GM21576 (cell line): ENCODE measurements around the gene IRF2.

Experiments
- ATAC-seq: cut with Tn5 transposase; IDR thresholded peaks from one replicate; pipeline ENCODE4 v1.9.1; 2021; ENCODE audit warnings: mild to moderate bottlenecking, moderate library complexity; ENCODE audit not compliant: unreplicated experiment

The IRF2 gene

GRCh38 chr4:184474263-184475095 is at the start of gene IRF2:
Gene IRF2 (minus strand): TSS chr4:184474550. CDS start chr4:184429064, 45,486 bp downstream.
- peak; percentile 55 for ATAC-seq

- no peak for ATAC-seq
These were observed 41.3 kb upstream of the IRF2 start for GRCh38 chr4:184515606-184516005.

GRCh38 chr4:184514121-184514988 is 40.0 kb upstream of the IRF2 start:
- peak; percentile 94 for ATAC-seq

GRCh38 chr4:184513802-184514120 is 39.4 kb upstream of the IRF2 start:
- ATAC-seq = peak; percentile 7

GRCh38 chr4:184511156-184511555 is 36.8 kb upstream of the IRF2 start:
- no peak for ATAC-seq

- no peak for ATAC-seq
These were observed 36.1 kb upstream of the IRF2 start for GRCh38 chr4:184510401-184510800.

- ATAC-seq = peak; percentile 93
These were observed 32.3 kb upstream of the IRF2 start for GRCh38 chr4:184506527-184507121.

- ATAC-seq = no peak
These were observed 30.0 kb upstream of the IRF2 start for GRCh38 chr4:184504385-184504784.

- no peak for ATAC-seq
These were observed 29.5 kb upstream of the IRF2 start for GRCh38 chr4:184503869-184504300.

- ATAC-seq = no peak
These were observed 26.6 kb upstream of the IRF2 start for GRCh38 chr4:184500748-184501589.

GRCh38 chr4:184499996-184500395 is 25.6 kb upstream of the IRF2 start:
- no peak for ATAC-seq

GRCh38 chr4:184498598-184498997 is 24.2 kb upstream of the IRF2 start:
- no peak for ATAC-seq

- no peak for ATAC-seq
These were observed 15.4 kb upstream of the IRF2 start for GRCh38 chr4:184489771-184490170.

GRCh38 chr4:184487503-184487902 is 13.2 kb upstream of the IRF2 start:
- ATAC-seq = no peak

GRCh38 chr4:184485279-184485678 is 10.9 kb upstream of the IRF2 start:
- ATAC-seq = no peak

GRCh38 chr4:184481544-184481943 is 7.2 kb upstream of the IRF2 start:
- ATAC-seq = no peak

GRCh38 chr4:184479516-184479950 is 5.2 kb upstream of the IRF2 start:
- ATAC-seq = no peak

- no peak for ATAC-seq
These were observed 3.0 kb upstream of the IRF2 start for GRCh38 chr4:184477201-184477999.

- ATAC-seq = no peak
These were observed 2.3 kb upstream of the IRF2 start for GRCh38 chr4:184476695-184477094.

GRCh38 chr4:184475498-184475897 is 1.1 kb upstream of the IRF2 start:
- no peak for ATAC-seq
